OCI-LY7 (cell line): Measurements from ENCODE around the gene ZNF683. TPM values are rescaled to one million over a fixed set of nuclear protein-coding genes. Genes with fewer than 3 reads are reported as not detected.

Source experiments
- BruUV-seq: library from RNA; stranded (reverse); fragments of 400-500 nt; replicated peaks from 2 replicates; lab custom pipeline; 2021; lab: Mats Ljungman, UMichigan
- CTCF ChIA-PET: fragments of 300-600 bp; sonication (Branson Sonifier 250); formaldehyde crosslinking; loops from one replicate; lab custom pipeline; 2022; ENCODE audit warnings: antibody characterized with exemption; ENCODE audit not compliant: unreplicated experiment; lab: Charles Lee
- POLR2A ChIA-PET: fragments of 300-600 bp; sonication (Branson Sonifier 250); formaldehyde crosslinking; loops from one replicate; lab custom pipeline; 2022; ENCODE audit warnings: antibody characterized with exemption; lab: Charles Lee
- DNase-seq: peaks from one replicate; pipeline ENCODE4 v3.0.0-alpha.2; 2015; ENCODE audit warnings: low spot score
- H2AFZ ChIP-seq: fragments of 200-600 bp; sonication (generic), shearing (Covaris generic); 2 replicates; pipeline ENCODE4 v1.6.1; 2014; ENCODE audit warnings: mild to moderate bottlenecking, antibody characterized with exemption, low read length, moderate library complexity
- H3K27ac ChIP-seq: fragments of 200-600 bp; sonication (generic); 2 replicates; pipeline ENCODE4 v1.5.1; 2014; ENCODE audit warnings: mixed run types, low read depth, mild to moderate bottlenecking, moderate library complexity, low read length, inconsistent platforms; ENCODE audit not compliant: poor library complexity, severe bottlenecking
- H3K36me3 ChIP-seq: fragments of 200-600 bp; sonication (generic); 2 replicates; pipeline ENCODE4 v1.6.1; 2014; ENCODE audit warnings: mild to moderate bottlenecking, antibody characterized with exemption, low read length, moderate library complexity, mixed read lengths; ENCODE audit not compliant: insufficient read depth
- H3K4me1 ChIP-seq: fragments of 200-600 bp; sonication (generic); 2 replicates; pipeline ENCODE4 v1.5.1; 2014; ENCODE audit warnings: mild to moderate bottlenecking, low read length; ENCODE audit not compliant: insufficient read depth, poor library complexity, severe bottlenecking
- H3K4me2 ChIP-seq: fragments of 200-600 bp; sonication (generic); 2 replicates; pipeline ENCODE4 v1.6.1; 2014; ENCODE audit warnings: mild to moderate bottlenecking, low read length
- H3K4me3 ChIP-seq: fragments of 200-600 bp; sonication (generic); 2 replicates; pipeline ENCODE4 v1.5.1; 2014; ENCODE audit warnings: mild to moderate bottlenecking, low read depth, low read length; ENCODE audit not compliant: poor library complexity, severe bottlenecking
- H3K79me2 ChIP-seq: fragments of 200-600 bp; sonication (generic); 2 replicates; pipeline ENCODE4 v1.6.1; 2016; ENCODE audit warnings: low read depth, mild to moderate bottlenecking, low read length, moderate library complexity, mixed read lengths; ENCODE audit not compliant: insufficient read depth
- H3K9me2 ChIP-seq: fragments of 200-600 bp; sonication (generic); 2 replicates; pipeline ENCODE4 v1.6.1; 2016; ENCODE audit warnings: mild to moderate bottlenecking, low read length, mixed read lengths; ENCODE audit not compliant: insufficient read depth
- H3K9me3 ChIP-seq: fragments of 200-600 bp; sonication (generic); 2 replicates; pipeline ENCODE4 v1.6.1; 2014; ENCODE audit warnings: mild to moderate bottlenecking, mixed run types, low read length, mixed read lengths
- H4K20me1 ChIP-seq: fragments of 200-600 bp; sonication (generic); 2 replicates; pipeline ENCODE4 v1.6.1; 2014; ENCODE audit warnings: mild to moderate bottlenecking, antibody characterized with exemption, low read length, moderate library complexity, mixed read lengths; ENCODE audit not compliant: insufficient read depth
- EZH2phosphoT487 ChIP-seq: fragments of 200-600 bp; sonication (generic); IDR thresholded peaks from 2 replicates; pipeline ENCODE4 v1.6.1; 2018; ENCODE audit warnings: low read depth, borderline replicate concordance, mild to moderate bottlenecking, mixed run types, antibody characterized with exemption, low read length, moderate library complexity, mixed read lengths
- intact Hi-C: fragments of 100-400 bp; cut with micrococcal nuclease; formaldehyde crosslinking; loops from one replicate; pipeline ENCODE4 v1.10.0; 2022; ENCODE audit not compliant: unreplicated experiment
- total RNA-seq, 2 experiments: library from RNA; depleted of rRNA in 1 of 2; stranded (reverse); fragments of >200 nt in 1 of 2; shearing (Covaris generic) in 1 of 2; gene quantifications; 2 replicates each; pipeline ENCODE4 v1.2.3, GENCODE V29; 2014 to 2022
- TF ChIP-seq, protein P1 (sequence below): fragments of 200-600 bp; sonication (generic); conservative IDR thresholded peaks from 2 replicates; pipeline ENCODE4 v1.5.1; 2014; ENCODE audit warnings: mild to moderate bottlenecking, antibody characterized with exemption, low read length, moderate library complexity, mixed read lengths

The ZNF683 gene
- total RNA-seq, 2 experiments from 2014 or later, result not detected

DNA sequence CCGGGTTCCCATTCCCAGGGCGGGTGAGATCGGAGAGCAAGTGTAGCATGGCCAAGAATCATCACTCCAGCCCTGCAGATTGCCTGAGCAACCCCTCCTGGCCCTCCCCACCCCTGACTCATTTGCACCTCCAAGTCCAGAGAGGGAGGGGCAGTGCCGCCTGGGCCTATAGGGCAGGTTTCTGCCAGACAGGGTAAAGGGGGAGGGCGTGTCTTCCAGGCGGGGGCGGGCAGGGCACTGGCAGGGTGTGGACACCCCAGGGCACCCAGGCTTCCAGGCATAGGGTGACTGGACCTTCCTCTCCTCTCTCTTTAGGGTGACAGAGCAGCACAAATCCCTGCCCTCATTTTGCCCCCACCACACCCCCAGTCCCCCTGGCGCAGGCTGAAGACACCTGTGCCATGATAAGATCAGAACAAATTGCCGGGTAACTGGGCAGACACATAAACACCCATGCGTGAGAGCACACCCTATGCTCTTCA, 15.4 kb downstream of the ZNF683 start:
- no TSS peak for BruUV-seq
- TF ChIP-seq, protein P1, sequence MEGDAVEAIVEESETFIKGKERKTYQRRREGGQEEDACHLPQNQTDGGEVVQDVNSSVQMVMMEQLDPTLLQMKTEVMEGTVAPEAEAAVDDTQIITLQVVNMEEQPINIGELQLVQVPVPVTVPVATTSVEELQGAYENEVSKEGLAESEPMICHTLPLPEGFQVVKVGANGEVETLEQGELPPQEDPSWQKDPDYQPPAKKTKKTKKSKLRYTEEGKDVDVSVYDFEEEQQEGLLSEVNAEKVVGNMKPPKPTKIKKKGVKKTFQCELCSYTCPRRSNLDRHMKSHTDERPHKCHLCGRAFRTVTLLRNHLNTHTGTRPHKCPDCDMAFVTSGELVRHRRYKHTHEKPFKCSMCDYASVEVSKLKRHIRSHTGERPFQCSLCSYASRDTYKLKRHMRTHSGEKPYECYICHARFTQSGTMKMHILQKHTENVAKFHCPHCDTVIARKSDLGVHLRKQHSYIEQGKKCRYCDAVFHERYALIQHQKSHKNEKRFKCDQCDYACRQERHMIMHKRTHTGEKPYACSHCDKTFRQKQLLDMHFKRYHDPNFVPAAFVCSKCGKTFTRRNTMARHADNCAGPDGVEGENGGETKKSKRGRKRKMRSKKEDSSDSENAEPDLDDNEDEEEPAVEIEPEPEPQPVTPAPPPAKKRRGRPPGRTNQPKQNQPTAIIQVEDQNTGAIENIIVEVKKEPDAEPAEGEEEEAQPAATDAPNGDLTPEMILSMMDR, result no peak
- no peak for TF ChIP-seq EZH2phosphoT487

DNA sequence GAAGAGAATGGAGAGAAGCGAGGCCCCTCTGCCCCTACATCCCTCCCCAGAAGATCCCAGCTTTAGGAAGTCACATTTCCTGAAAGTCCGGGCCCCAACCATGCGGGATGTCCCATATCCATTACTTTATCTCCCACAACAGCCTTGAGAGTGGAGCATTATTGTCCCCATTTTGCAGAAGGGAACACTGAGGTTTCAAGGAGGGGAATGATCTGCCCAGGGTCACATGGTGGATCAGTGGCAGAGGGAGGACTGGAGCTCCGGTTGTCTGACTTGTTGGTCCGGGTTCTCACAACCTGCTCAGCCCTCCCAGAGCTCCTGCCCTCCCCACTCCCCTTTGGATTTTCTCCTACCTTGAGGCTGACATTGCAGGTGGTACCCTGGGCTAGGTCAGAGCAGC, 16.4 kb downstream of the ZNF683 start:
- no peak overlapping the region for H3K27ac ChIP-seq
- no peak overlapping the region for H2AFZ ChIP-seq
- no peaks in the 10 kb centered on the region for H3K9me3 ChIP-seq
- intact Hi-C loops, result no loop called here
- H3K4me1 ChIP-seq, result peaks cover 4% of the 10 kb centered on the region
- BruUV-seq, result no TSS peak
- DNase-seq, result no peak
- H3K9me2 ChIP-seq, result no peaks in the 10 kb centered on the region
- ChIA-PET CTCF (no interaction called here), POLR2A (no interaction called here)
- TF ChIP-seq EZH2phosphoT487, result no peak
- TF ChIP-seq, protein P1, result no peak
- no peak overlapping the region for H3K4me2 ChIP-seq
- H4K20me1 ChIP-seq, result no peaks in the 10 kb centered on the region
- no peaks in the 10 kb centered on the region for H3K79me2 ChIP-seq
- no peaks in the 10 kb centered on the region for H3K36me3 ChIP-seq
- no peak overlapping the region for H3K4me3 ChIP-seq

More for the DNA sequence above, 15.4 kb downstream of the ZNF683 start:
- no peaks in the 10 kb centered on the region for H3K36me3 ChIP-seq
- no peak for DNase-seq
- ChIA-PET CTCF (no interaction called here), POLR2A (no interaction called here)
- no peak overlapping the region for H3K4me3 ChIP-seq
- peaks cover 4% of the 10 kb centered on the region for H3K4me1 ChIP-seq
- no peak overlapping the region for H2AFZ ChIP-seq
- no peaks in the 10 kb centered on the region for H3K9me3 ChIP-seq
- no peaks in the 10 kb centered on the region for H3K9me2 ChIP-seq
- H3K79me2 ChIP-seq, result no peaks in the 10 kb centered on the region
- no peak overlapping the region for H3K27ac ChIP-seq
- intact Hi-C loops, result no loop called here
- H3K4me2 ChIP-seq, result no peak overlapping the region
- H4K20me1 ChIP-seq, result no peaks in the 10 kb centered on the region

DNA sequence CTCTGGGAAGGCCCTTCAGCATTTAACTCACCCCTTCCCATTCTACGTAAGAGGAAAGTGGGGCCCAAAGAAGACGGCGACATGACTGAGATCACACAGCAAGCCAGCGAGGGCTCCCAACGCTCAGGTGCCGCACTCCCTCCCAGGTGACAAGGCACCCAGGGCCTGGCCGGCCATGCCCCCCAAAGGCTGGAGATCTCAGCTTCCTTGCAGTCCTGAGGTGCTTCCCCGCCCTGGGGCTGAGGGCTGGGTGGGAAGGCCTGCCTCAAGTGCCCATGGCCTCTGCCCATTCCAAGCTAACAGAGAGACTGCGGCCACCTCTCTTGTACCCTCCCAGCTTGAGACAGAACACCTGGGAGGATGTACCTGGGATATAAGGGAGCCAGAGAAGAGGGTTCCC, 17.6 kb downstream of the ZNF683 start:
- Histone ChIP-seq H4K20me1 (no peaks in the 10 kb centered on the region), H3K36me3 (no peaks in the 10 kb centered on the region), H2AFZ (no peak overlapping the region), H3K4me1 (peaks cover 4% of the 10 kb centered on the region), H3K9me2 (no peaks in the 10 kb centered on the region), H3K27ac (no peak overlapping the region), H3K79me2 (no peaks in the 10 kb centered on the region), H3K4me2 (no peak overlapping the region), H3K9me3 (no peaks in the 10 kb centered on the region), H3K4me3 (no peak overlapping the region)
- BruUV-seq, result no TSS peak
- intact Hi-C loops, result no loop called here
- CTCF ChIA-PET, result no interaction called here
- TF ChIP-seq, protein P1, result no peak
- TF ChIP-seq EZH2phosphoT487, result no peak
- POLR2A ChIA-PET, result interaction anchor here (0.6 kb wide), 1 partner anchor 52 kb away, joined by 3 read pairs; no protein-coding TSS in a partner anchor
- DNase-seq, result no peak
